RWPE1 (cell line): ENCODE results near the gene TMEM213.

Experiments
- CTCF ChIA-PET: fragments of 350-600 bp; sonication (Branson Sonifier 250); formaldehyde crosslinking; extraction: SDS; loops from one replicate; lab custom pipeline; 2021; lab: Yijun Ruan, JAX
- POLR2A ChIA-PET: fragments of 400-600 bp; formaldehyde crosslinking; extraction: SDS; loops from one replicate; lab custom pipeline; 2020; ENCODE audit warnings: antibody characterized with exemption; ENCODE audit not compliant: low non-redundant PET; lab: Yijun Ruan, JAX
- DNase-seq: peaks from one replicate; pipeline ENCODE4 v3.0.0; 2012; ENCODE audit warnings: low spot score
- H3K27ac ChIP-seq: fragments of 450-650 bp; 2 replicates; pipeline ENCODE4 v1.5.1; 2017
- TF ChIP-seq, protein P1 (sequence below): fragments of 450-650 bp; conservative IDR thresholded peaks from 2 replicates; pipeline ENCODE4 v1.5.1; 2017; ENCODE audit warnings: low read depth, mild to moderate bottlenecking

Gene TMEM213

DNA sequence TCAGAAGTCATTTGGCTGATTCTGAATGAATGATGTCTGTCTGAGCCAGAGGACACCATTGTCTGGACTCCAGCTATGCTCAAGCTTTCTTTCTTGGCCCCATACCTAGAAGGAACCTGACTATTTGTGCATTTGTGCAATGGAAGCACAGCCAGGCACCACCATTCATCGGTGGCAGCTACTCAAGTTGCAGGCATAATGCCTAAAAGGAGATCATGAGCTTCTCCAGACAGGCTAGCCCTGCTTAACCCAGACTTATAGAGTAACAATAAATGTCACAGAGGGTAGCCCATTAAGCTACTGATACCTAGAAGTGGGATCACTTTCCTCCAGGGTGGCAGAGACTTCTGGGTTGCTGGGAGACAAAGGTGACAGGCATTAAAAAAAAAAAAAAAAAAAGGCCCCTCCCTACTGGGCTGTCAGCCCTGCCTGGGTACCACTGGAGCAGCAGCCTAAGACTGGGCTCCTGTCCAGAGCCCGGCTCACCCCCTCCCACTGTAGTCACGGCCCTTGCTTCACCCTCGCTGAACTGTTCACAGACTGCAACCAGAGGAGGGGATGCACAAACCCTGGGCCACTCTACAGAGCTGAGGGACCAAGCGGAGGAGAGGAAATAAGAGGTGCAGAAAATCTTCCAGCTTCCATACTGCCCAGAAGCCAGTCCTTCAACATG, 75.6 kb downstream of the TMEM213 start:
- POLR2A ChIA-PET: no interaction called here
- no peak overlapping the region for H3K27ac ChIP-seq

DNA sequence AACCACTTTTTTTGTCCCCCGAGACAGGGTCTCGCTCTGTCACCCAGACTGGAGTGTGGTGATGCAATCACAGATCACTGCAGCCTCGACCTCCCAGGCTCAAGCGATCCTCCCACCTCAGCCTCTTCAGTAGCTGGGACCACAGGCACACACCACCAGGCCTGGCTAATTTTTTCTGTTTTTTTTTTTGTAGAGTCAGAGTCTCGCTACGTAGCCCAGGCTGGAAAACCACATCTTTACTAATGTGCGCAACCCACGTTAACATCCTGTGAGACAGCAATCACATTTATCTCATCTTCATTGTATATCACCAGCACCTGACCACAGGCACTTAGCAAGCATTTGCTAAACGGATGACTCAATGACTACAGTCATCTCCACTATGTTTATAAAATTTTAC, 78.0 kb downstream of the TMEM213 start:
- CTCF ChIA-PET: no interaction called here
- no peak overlapping the region for H3K27ac ChIP-seq
- DNase-seq: no peak
- TF ChIP-seq, protein P1, sequence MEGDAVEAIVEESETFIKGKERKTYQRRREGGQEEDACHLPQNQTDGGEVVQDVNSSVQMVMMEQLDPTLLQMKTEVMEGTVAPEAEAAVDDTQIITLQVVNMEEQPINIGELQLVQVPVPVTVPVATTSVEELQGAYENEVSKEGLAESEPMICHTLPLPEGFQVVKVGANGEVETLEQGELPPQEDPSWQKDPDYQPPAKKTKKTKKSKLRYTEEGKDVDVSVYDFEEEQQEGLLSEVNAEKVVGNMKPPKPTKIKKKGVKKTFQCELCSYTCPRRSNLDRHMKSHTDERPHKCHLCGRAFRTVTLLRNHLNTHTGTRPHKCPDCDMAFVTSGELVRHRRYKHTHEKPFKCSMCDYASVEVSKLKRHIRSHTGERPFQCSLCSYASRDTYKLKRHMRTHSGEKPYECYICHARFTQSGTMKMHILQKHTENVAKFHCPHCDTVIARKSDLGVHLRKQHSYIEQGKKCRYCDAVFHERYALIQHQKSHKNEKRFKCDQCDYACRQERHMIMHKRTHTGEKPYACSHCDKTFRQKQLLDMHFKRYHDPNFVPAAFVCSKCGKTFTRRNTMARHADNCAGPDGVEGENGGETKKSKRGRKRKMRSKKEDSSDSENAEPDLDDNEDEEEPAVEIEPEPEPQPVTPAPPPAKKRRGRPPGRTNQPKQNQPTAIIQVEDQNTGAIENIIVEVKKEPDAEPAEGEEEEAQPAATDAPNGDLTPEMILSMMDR: no peak
- POLR2A ChIA-PET: no interaction called here

More for the DNA sequence above, 75.6 kb downstream of the TMEM213 start:
- no peak for DNase-seq
- TF ChIP-seq, protein P1: no peak
- CTCF ChIA-PET: no interaction called here

DNA sequence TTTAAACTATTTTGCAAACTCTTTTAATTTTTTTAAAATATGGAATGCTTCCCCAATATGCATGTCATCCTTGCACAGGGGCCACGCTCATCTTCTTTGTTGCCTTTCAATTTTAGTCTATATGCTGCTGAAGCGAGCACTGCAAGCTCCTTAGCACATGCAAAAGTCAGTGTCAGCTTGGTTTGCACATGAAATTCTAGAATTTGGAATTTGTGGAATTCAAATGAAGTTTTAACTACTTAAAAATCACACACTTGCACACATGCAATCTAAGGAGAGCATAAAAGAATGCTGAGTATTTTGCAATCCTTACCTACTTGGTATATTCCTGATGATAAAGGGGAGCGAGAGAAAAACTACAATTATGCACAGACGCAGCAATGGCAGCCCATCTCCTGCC, 78.5 kb downstream of the TMEM213 start:
- ChIA-PET POLR2A (no interaction called here), CTCF (interaction anchor here (2.2 kb wide), 1 partner anchor 10 kb away, joined by 6 read pairs; no protein-coding TSS in a partner anchor)
- no peak overlapping the region for H3K27ac ChIP-seq
- TF ChIP-seq, protein P1: no peak
- no peak for DNase-seq

DNA sequence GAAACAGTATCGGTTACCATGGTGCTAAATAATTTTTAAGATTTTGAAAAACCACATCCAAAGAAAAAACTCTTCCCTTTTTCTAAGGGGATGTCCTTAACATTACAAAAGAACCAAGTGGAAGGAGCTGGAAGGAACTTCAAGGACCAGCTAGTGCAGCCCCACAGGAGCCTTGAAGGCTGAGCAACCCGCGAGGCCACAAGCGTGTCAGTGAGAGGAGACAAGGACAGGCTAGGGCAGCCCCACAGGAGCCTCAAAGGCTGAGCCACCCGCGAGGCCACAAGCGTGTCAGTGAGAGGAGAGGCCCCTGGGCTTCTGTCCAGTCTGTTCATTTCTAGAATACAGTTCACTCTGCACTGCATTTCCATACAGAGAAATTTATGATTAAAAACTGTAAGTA, 80.3 kb downstream of the TMEM213 start:
- TF ChIP-seq, protein P1: no peak
- no peak overlapping the region for H3K27ac ChIP-seq
- CTCF ChIA-PET: interaction anchor here (2.2 kb wide), 1 partner anchor 8 kb away, joined by 6 read pairs; no protein-coding TSS in a partner anchor
- POLR2A ChIA-PET: no interaction called here
- no peak for DNase-seq

DNA sequence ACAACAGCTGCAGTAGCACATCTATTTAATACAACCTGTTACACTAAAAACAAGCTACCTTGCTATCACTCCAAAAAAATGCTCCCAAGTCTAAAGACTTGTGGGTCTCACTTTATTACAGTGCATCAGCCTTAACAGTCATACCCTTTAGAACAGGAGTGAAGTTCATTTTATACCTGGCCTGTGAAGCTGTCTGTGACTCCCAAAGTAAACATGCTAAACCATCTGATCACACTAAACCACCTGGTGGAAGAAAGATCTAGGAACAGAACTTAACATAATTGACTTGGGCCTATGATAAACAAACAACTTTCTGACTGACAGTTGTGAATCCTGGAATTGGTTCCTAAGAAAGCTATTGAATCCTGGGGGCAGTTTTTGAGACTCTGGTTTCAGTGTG, 81.1 kb downstream of the TMEM213 start:
- TF ChIP-seq, protein P1: no peak
- ChIA-PET CTCF (no interaction called here), POLR2A (no interaction called here)
- DNase-seq: no peak
- no peak overlapping the region for H3K27ac ChIP-seq

DNA sequence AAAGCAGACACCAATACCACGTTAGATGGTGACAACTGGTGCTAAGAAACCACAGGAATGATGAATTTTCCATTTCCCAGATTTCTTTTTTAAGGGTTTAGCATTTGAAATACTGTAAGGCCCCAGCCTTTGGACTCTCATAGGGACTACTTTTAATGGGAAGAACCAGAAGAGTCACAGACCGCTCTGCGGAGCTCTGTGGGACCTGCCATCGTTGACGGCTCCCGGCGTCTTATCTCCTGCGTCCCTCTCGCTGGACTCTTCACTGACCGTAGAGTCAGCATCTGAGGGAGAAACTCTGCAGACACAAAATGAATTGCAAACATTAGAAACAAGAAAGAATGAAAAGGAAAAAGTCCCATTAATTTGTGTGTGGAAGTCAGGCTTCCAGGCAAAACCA, 81.6 kb downstream of the TMEM213 start:
- ChIA-PET POLR2A (no interaction called here), CTCF (no interaction called here)
- TF ChIP-seq, protein P1: no peak
- no peak for DNase-seq
- H3K27ac ChIP-seq: no peak overlapping the region
